HCT116 (cell line): ENCODE measurements around the gene DMBX1. TPM values are rescaled to one million over a fixed set of nuclear protein-coding genes. Genes with fewer than 3 reads are reported as not detected.

Source experiments
- ATAC-seq: fragments of 200-7000 bp; cut with Tn5 transposase; 2 replicates; pipeline ENCODE4 v1.9.1; 2020; ENCODE audit warnings: mild to moderate bottlenecking, moderate library complexity
- BruUV-seq: library from RNA; stranded (reverse); fragments of 400-500 nt; replicated peaks from 2 replicates; lab custom pipeline; 2021; lab: Mats Ljungman, UMichigan
- CTCF ChIA-PET: fragments of 300-600 bp; sonication (Branson Sonifier 250); formaldehyde crosslinking; loops from one replicate; lab custom pipeline; 2021; ENCODE audit warnings: antibody characterized with exemption; lab: Charles Lee
- POLR2A ChIA-PET: fragments of 300-600, 350-600 bp; sonication (Branson Sonifier 250); formaldehyde crosslinking; loops from one replicate; lab custom pipeline; 2021; ENCODE audit warnings: antibody characterized with exemption; lab: Charles Lee
- RAD21 ChIA-PET, 2 experiments: fragments of 300-600 bp; sonication (Branson Sonifier 250); formaldehyde crosslinking; loops; one replicate each; lab custom pipeline; 2023; ENCODE audit warnings: low total read pairs in 2 of 2; ENCODE audit not compliant: uncharacterized antibody in 2 of 2, unreplicated experiment in 2 of 2, low non-redundant PET in 1 of 2; lab: Charles Lee
- DNase-seq: peaks from one replicate; pipeline ENCODE4 v3.0.0-alpha.2; 2010; ENCODE audit warnings: low read depth, low spot score
- H2AFZ ChIP-seq: fragments of 200-600 bp; shearing (Covaris generic), sonication (generic); 2 replicates; pipeline ENCODE4 v1.6.1; 2017; ENCODE audit warnings: low read depth, mixed run types, mixed read lengths, antibody characterized with exemption, low read length; ENCODE audit not compliant: poor library complexity, severe bottlenecking
- H3K27ac ChIP-seq: 2 replicates; pipeline ENCODE4 v1.5.1; 2012; ENCODE audit warnings: low read depth, low read length
- H3K27me3 ChIP-seq: fragments of 200-600 bp; sonication (generic); 2 replicates; pipeline ENCODE4 v1.6.1; 2016; ENCODE audit warnings: mixed run types, low read length, mixed read lengths; ENCODE audit not compliant: insufficient read depth
- H3K36me3 ChIP-seq, 2 experiments: fragments of 200-500 bp in 1 of 2; fragments of 200-600 bp in 1 of 2; sonication (Bioruptor generic) in 1 of 2; sonication (generic) in 1 of 2; 2 replicates each; pipeline versions ENCODE4 v1.5.1 to v1.6.1; 2014 to 2016; ENCODE audit warnings: low read length in 2 of 2, inconsistent platforms in 1 of 2, mixed read lengths in 1 of 2, mixed run types in 1 of 2; ENCODE audit not compliant: insufficient read depth in 2 of 2, control insufficient read depth in 1 of 2
- H3K4me1 ChIP-seq, 2 experiments: fragments of 200-600 bp in 1 of 2; sonication (generic) in 1 of 2; 2 replicates each; pipeline versions ENCODE4 v1.5.1 to v1.6.1; 2012 to 2017; ENCODE audit warnings: low read length in 2 of 2, inconsistent platforms in 1 of 2, mild to moderate bottlenecking in 1 of 2, mixed read lengths in 1 of 2, mixed run types in 1 of 2, moderate library complexity in 1 of 2; ENCODE audit not compliant: insufficient read depth in 2 of 2, control insufficient read depth in 1 of 2
- H3K4me2 ChIP-seq: fragments of 200-600 bp; sonication (generic); 2 replicates; pipeline ENCODE4 v1.6.1; 2017; ENCODE audit warnings: mixed run types, low read length, mixed read lengths
- H3K4me3 ChIP-seq, 2 experiments: fragments of 200-600 bp in 1 of 2; sonication (generic) in 1 of 2; replicated peaks in 1 of 2; 2 replicates each; pipeline ENCODE4 v1.5.1; 2011 to 2016; ENCODE audit warnings: low read length in 2 of 2, control low read depth in 1 of 2, low read depth in 1 of 2, mild to moderate bottlenecking in 1 of 2, mixed read lengths in 1 of 2, mixed run types in 1 of 2
- H3K79me2 ChIP-seq: fragments of 200-600 bp; sonication (generic); 2 replicates; pipeline ENCODE4 v1.6.1; 2017; ENCODE audit warnings: mild to moderate bottlenecking, mixed run types, low read length, moderate library complexity, mixed read lengths; ENCODE audit not compliant: insufficient read depth
- H3K9ac ChIP-seq: fragments of 200-600 bp; sonication (generic); 2 replicates; pipeline ENCODE4 v1.6.1; 2016; ENCODE audit warnings: low read length, mixed read lengths
- H3K9me2 ChIP-seq: fragments of 200-600 bp; sonication (generic), shearing (Covaris generic); 2 replicates; pipeline ENCODE4 v1.6.1; 2017; ENCODE audit warnings: mixed run types, mild to moderate bottlenecking, moderate library complexity; ENCODE audit not compliant: insufficient read depth
- H3K9me3 ChIP-seq, 2 experiments: fragments of 200-500 bp in 1 of 2; fragments of 200-600 bp in 1 of 2; sonication (Bioruptor generic) in 1 of 2; sonication (generic) in 1 of 2; 2 replicates each; pipeline ENCODE4 v1.6.1; 2014 to 2017; ENCODE audit warnings: low read length in 2 of 2, mixed read lengths in 2 of 2, inconsistent platforms in 1 of 2, low read depth in 1 of 2, mild to moderate bottlenecking in 1 of 2, mixed run types in 1 of 2, moderate library complexity in 1 of 2; ENCODE audit not compliant: control insufficient read depth in 1 of 2, insufficient read depth in 1 of 2
- H4K20me1 ChIP-seq: fragments of 200-600 bp; sonication (generic), shearing (Covaris generic); 2 replicates; pipeline ENCODE4 v1.6.1; 2017; ENCODE audit warnings: mixed run types, mild to moderate bottlenecking, moderate library complexity; ENCODE audit not compliant: insufficient read depth
- CBX3 ChIP-seq: IDR thresholded peaks from 2 replicates; pipeline ENCODE4 v1.6.1; 2012; ENCODE audit warnings: low read depth
- CEBPB ChIP-seq: IDR thresholded peaks from 2 replicates; pipeline ENCODE4 v1.6.1; 2012; ENCODE audit warnings: low read depth
- EGR1 ChIP-seq: IDR thresholded peaks from 2 replicates; pipeline ENCODE4 v1.6.1; 2012; ENCODE audit warnings: low read depth
- ELF1 ChIP-seq: IDR thresholded peaks from 2 replicates; pipeline ENCODE4 v1.6.1; 2012; ENCODE audit warnings: low read depth, borderline replicate concordance
- EZH2 ChIP-seq: fragments of 200-600 bp; sonication (generic); IDR thresholded peaks from 2 replicates; pipeline ENCODE4 v1.6.1; 2017; ENCODE audit warnings: antibody characterized with exemption, mixed run types
- EZH2phosphoT487 ChIP-seq: fragments of 200-600 bp; IDR thresholded peaks from 2 replicates; pipeline ENCODE4 v1.6.1; 2018; ENCODE audit warnings: antibody characterized with exemption, borderline replicate concordance
- FOSL1 ChIP-seq: IDR thresholded peaks from 2 replicates; pipeline ENCODE4 v1.6.1; 2012; ENCODE audit warnings: low read depth
- JUND ChIP-seq: IDR thresholded peaks from 2 replicates; pipeline ENCODE4 v1.6.1; 2012
- POLR2A ChIP-seq: IDR thresholded peaks from 2 replicates; pipeline ENCODE4 v1.7.0; 2011; ENCODE audit warnings: borderline replicate concordance; ENCODE audit not compliant: insufficient read depth, insufficient read length; ENCODE audit errors: extremely low read depth
- POLR2AphosphoS5 ChIP-seq: IDR thresholded peaks from 2 replicates; pipeline ENCODE4 v1.6.1; 2011; ENCODE audit warnings: mild to moderate bottlenecking, low read depth, low read length, moderate library complexity
- SIN3A ChIP-seq: IDR thresholded peaks from 2 replicates; pipeline ENCODE4 v1.6.1; 2012; ENCODE audit warnings: low read depth
- SP1 ChIP-seq: IDR thresholded peaks from 2 replicates; pipeline ENCODE4 v1.6.1; 2012; ENCODE audit warnings: low read depth
- SRF ChIP-seq: IDR thresholded peaks from 2 replicates; pipeline ENCODE4 v1.6.1; 2012; ENCODE audit warnings: low read depth
- ZFX ChIP-seq: fragments of 450-650 bp; IDR thresholded peaks from 2 replicates; pipeline ENCODE4 v1.6.1; 2017
- ZNF274 ChIP-seq: fragments of 200-500 bp; sonication (Bioruptor generic); IDR thresholded peaks from 2 replicates; pipeline ENCODE4 v1.6.1; 2014; ENCODE audit warnings: mild to moderate bottlenecking, low read depth, low read length, inconsistent platforms
- intact Hi-C: fragments of 100-400 bp; cut with micrococcal nuclease; formaldehyde crosslinking; loops from 2 replicates; pipeline ENCODE4 v1.10.0; 2022
- total RNA-seq: library from RNA; stranded (reverse); gene quantifications from one replicate; pipeline ENCODE4 v1.2.1, GENCODE V29; 2021; ENCODE audit not compliant: unreplicated experiment
- TF ChIP-seq, protein P1 (sequence below), 3 experiments: fragments of 200-600 bp in 1 of 3; sonication (generic) in 1 of 3; IDR thresholded peaks in 2 of 3; conservative IDR thresholded peaks in 1 of 3; 2 replicates each; pipeline ENCODE4 v1.5.1; 2012 to 2017; ENCODE audit warnings: low read depth in 2 of 3, low read length in 2 of 3, antibody characterized with exemption in 1 of 3, borderline replicate concordance in 1 of 3, control low read depth in 1 of 3, mild to moderate bottlenecking in 1 of 3, mixed read lengths in 1 of 3, mixed run types in 1 of 3, moderate library complexity in 1 of 3; ENCODE audit not compliant: insufficient read depth in 1 of 3
- TF ChIP-seq, protein P2 (sequence below): IDR thresholded peaks from 2 replicates; pipeline ENCODE4 v1.6.1; 2011; ENCODE audit warnings: mild to moderate bottlenecking, low read length, moderate library complexity; ENCODE audit not compliant: insufficient replicate concordance; ENCODE audit errors: extremely low read depth
- TF ChIP-seq, protein P3 (sequence below): IDR thresholded peaks from 2 replicates; pipeline ENCODE4 v1.6.1; 2012
- TF ChIP-seq, protein P4 (sequence below): IDR thresholded peaks from 2 replicates; pipeline ENCODE4 v1.6.1; 2012; ENCODE audit warnings: low read depth

DMBX1 gene
- total RNA-seq, 1 experiment from 2014 or later: 4.3 TPM

DNA sequence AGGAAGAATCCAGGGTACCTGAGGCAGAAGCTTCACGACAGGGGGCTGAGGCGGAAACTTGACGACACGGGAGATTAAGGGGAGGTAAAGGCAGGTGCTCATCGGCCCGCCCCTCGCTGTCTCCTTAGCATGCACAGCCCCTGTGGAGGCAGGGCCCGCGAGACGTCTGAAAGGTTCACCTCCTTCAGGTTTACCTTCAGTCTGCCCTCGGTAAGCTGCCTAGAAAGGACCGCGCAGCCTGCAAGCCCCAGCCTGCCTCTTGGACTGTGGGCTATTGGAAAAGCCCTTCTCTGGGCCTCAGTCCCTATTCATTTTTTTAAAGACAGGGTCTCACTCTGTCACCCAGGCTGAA is 33.3 kb downstream of the DMBX1 start:
- TF ChIP-seq, protein P1, sequence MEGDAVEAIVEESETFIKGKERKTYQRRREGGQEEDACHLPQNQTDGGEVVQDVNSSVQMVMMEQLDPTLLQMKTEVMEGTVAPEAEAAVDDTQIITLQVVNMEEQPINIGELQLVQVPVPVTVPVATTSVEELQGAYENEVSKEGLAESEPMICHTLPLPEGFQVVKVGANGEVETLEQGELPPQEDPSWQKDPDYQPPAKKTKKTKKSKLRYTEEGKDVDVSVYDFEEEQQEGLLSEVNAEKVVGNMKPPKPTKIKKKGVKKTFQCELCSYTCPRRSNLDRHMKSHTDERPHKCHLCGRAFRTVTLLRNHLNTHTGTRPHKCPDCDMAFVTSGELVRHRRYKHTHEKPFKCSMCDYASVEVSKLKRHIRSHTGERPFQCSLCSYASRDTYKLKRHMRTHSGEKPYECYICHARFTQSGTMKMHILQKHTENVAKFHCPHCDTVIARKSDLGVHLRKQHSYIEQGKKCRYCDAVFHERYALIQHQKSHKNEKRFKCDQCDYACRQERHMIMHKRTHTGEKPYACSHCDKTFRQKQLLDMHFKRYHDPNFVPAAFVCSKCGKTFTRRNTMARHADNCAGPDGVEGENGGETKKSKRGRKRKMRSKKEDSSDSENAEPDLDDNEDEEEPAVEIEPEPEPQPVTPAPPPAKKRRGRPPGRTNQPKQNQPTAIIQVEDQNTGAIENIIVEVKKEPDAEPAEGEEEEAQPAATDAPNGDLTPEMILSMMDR (IDR thresholded peaks at IDR 0.05 in 2 of 3, conservative IDR thresholded peaks at IDR 0.05 in 1 of 3; ENCODE audit: borderline replicate concordance in 1 of 3, insufficient read depth in 1 of 3, low read depth in 2 of 3, low read length in 2 of 3): no peak
- TF ChIP-seq EGR1 (no peak), CEBPB (no peak), FOSL1 (no peak), SIN3A (no peak), EZH2phosphoT487 (no peak), EZH2 (no peak), ELF1 (no peak), POLR2AphosphoS5 (no peak), POLR2A (no peak), ZFX (no peak), SP1 (no peak), CBX3 (no peak), SRF (no peak), JUND (no peak), ZNF274 (no peak)
- TF ChIP-seq, protein P2, sequence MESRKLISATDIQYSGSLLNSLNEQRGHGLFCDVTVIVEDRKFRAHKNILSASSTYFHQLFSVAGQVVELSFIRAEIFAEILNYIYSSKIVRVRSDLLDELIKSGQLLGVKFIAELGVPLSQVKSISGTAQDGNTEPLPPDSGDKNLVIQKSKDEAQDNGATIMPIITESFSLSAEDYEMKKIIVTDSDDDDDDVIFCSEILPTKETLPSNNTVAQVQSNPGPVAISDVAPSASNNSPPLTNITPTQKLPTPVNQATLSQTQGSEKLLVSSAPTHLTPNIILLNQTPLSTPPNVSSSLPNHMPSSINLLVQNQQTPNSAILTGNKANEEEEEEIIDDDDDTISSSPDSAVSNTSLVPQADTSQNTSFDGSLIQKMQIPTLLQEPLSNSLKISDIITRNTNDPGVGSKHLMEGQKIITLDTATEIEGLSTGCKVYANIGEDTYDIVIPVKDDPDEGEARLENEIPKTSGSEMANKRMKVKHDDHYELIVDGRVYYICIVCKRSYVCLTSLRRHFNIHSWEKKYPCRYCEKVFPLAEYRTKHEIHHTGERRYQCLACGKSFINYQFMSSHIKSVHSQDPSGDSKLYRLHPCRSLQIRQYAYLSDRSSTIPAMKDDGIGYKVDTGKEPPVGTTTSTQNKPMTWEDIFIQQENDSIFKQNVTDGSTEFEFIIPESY: no peak
- TF ChIP-seq, protein P3, sequence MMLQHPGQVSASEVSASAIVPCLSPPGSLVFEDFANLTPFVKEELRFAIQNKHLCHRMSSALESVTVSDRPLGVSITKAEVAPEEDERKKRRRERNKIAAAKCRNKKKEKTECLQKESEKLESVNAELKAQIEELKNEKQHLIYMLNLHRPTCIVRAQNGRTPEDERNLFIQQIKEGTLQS: no peak
- TF ChIP-seq, protein P4, sequence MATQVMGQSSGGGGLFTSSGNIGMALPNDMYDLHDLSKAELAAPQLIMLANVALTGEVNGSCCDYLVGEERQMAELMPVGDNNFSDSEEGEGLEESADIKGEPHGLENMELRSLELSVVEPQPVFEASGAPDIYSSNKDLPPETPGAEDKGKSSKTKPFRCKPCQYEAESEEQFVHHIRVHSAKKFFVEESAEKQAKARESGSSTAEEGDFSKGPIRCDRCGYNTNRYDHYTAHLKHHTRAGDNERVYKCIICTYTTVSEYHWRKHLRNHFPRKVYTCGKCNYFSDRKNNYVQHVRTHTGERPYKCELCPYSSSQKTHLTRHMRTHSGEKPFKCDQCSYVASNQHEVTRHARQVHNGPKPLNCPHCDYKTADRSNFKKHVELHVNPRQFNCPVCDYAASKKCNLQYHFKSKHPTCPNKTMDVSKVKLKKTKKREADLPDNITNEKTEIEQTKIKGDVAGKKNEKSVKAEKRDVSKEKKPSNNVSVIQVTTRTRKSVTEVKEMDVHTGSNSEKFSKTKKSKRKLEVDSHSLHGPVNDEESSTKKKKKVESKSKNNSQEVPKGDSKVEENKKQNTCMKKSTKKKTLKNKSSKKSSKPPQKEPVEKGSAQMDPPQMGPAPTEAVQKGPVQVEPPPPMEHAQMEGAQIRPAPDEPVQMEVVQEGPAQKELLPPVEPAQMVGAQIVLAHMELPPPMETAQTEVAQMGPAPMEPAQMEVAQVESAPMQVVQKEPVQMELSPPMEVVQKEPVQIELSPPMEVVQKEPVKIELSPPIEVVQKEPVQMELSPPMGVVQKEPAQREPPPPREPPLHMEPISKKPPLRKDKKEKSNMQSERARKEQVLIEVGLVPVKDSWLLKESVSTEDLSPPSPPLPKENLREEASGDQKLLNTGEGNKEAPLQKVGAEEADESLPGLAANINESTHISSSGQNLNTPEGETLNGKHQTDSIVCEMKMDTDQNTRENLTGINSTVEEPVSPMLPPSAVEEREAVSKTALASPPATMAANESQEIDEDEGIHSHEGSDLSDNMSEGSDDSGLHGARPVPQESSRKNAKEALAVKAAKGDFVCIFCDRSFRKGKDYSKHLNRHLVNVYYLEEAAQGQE: no peak
- H3K27me3 ChIP-seq: no peaks in the 10 kb centered on the region
- no peak for DNase-seq
- no peak overlapping the region for H3K27ac ChIP-seq
- H3K9me2 ChIP-seq: no peaks in the 10 kb centered on the region
- H3K4me1 ChIP-seq: peaks cover 41 to 46% of the 10 kb centered on the region in 2 experiments
- H2AFZ ChIP-seq: no peak overlapping the region
- no peaks in the 10 kb centered on the region for H3K9me3 ChIP-seq
- no peaks in the 10 kb centered on the region for H3K36me3 ChIP-seq
- no peak for ATAC-seq
- no peaks in the 10 kb centered on the region for H3K79me2 ChIP-seq
- no peaks in the 10 kb centered on the region for H4K20me1 ChIP-seq
- ChIA-PET CTCF (interaction anchor here (0.8 to 1.8 kb wide), 3 partner anchors 12 to 81 kb away, joined by 4 to 9 read pairs (median 8); a partner anchor contains a TSS), POLR2A (no interaction called here), RAD21 (no interaction called here)
- no peak overlapping the region for H3K4me2 ChIP-seq
- no TSS peak for BruUV-seq
- no peak overlapping the region for H3K4me3 ChIP-seq
- H3K9ac ChIP-seq: no peak overlapping the region
- intact Hi-C loops: no loop called here
